NCI-H1417 treated with DMSO at 0.1 percent for 48 hours (cell line): ENCODE measurements around the gene DACT2.
"Not testable (repeated sequence)": the region's sequence is repeated elsewhere in the genome, so short reads cannot be mapped to it uniquely, and the experiment has no call there.

Source experiments
- DNase-seq: peaks from one replicate; lab custom pipeline; 2025; lab: John Stamatoyannopoulos, UW

DACT2 gene

GRCh38 chr6:168319279-168320111 lies at the start of gene DACT2:
DACT2 (minus strand) TSS chr6:168319777; CDS start chr6:168319633, 144 bp downstream.
- no peak for DNase-seq

DNA sequence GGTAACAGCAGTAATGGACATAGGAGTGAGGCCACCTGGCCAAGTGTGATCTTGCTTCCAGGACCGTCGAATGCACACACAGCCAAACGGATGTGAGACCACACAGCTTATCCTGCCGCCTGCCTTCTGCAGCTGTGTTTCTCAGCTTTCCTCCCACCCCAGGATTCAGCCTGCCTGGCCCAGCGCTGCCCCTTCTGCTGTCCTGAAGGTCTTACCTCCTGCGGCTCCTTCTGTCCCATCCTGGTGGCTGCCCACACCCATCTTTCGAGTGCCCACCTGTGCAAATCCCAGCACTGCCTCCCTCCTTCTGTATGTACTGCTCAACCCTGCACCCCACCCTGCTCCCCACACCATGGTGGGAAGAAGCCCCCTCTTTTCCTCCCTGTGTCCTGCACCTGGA lies 49.4 kb upstream of the DACT2 start:
- no peak for DNase-seq

DNA sequence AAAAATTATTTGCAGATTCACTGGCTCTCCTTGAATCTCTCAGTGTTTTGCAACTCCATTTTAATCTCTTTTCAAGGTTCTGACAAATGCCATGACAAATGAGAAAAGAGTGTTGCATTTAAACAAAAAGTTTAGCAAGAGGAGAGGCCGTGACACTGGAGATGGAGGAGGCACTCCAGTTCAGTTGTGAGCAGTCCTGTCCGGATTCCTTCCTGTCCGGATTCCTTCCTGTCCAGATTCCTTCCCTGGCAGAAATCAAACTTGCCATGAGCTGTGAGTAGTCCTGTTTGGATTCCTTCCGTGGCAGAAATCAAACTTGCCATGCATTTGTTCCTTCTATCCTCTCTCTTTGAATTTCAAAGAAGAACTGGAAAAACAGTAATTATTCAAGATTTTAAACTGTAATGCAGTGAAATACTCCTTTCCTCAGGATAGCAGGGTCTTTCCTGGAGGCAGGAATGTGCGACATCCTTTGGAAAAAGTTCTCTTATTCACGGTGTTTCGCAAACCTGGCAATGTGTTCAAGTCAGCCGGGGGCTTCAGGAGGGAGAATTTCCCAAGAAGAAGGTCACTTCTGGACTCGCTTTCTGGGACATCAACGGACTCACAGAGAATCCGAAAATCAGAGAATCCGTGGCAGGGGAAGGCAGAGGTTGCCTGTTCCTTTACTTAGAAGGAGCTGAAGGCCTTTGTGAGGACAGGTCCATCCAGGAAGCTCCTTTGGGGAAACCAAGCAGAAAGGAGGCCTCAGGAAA lies 48.7 kb upstream of the DACT2 start:
- DNase-seq, result no peak

DNA sequence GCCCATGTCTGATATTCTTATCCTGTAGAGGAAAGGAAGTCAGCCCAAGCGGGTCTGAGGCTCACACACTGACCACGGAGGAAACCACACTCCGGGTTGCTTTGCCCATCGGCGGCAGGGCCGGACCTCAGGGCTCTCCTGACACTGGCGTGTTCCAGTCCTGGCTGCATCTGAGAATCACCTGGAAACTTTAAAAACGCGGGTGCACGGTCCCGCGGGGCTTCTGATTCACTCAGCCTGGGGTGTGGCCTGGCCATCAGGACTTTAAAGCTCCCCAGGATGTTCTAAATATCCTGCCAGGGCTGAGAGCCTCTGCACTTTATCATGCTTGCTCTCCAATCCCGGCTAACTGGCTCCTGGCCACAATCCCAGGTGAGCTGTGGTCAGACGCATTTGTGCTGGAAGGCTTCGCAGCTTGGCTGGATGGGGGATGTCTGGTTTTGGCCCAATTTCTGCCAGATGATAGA lies 47.7 kb upstream of the DACT2 start:
- no peak for DNase-seq

DNA sequence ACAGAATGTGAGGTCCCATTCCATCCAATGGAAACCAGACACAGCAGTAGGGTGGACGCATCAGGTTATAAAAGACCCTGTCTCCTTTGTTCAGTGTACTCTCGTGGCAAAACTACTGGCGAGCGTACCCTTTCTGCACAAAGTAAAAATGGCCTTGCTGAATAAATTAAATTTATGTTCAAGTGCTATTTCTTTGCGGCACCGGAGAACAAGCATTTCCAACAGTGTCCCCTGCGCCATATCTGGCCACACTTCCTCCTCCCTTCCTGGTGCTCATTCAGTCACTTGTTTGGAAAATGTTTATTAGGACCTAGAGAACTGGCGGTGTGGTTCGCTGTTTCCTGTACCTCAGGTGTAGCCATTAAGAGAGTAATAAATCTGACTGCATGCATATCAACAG lies 46.9 kb upstream of the DACT2 start:
- no peak for DNase-seq

GRCh38 chr6:168365422-168366165 lies 46.0 kb upstream of the DACT2 start:
- DNase-seq, result no peak

- no peak for DNase-seq
These were observed 45.3 kb upstream of the DACT2 start for GRCh38 chr6:168364793-168365421.

DNA sequence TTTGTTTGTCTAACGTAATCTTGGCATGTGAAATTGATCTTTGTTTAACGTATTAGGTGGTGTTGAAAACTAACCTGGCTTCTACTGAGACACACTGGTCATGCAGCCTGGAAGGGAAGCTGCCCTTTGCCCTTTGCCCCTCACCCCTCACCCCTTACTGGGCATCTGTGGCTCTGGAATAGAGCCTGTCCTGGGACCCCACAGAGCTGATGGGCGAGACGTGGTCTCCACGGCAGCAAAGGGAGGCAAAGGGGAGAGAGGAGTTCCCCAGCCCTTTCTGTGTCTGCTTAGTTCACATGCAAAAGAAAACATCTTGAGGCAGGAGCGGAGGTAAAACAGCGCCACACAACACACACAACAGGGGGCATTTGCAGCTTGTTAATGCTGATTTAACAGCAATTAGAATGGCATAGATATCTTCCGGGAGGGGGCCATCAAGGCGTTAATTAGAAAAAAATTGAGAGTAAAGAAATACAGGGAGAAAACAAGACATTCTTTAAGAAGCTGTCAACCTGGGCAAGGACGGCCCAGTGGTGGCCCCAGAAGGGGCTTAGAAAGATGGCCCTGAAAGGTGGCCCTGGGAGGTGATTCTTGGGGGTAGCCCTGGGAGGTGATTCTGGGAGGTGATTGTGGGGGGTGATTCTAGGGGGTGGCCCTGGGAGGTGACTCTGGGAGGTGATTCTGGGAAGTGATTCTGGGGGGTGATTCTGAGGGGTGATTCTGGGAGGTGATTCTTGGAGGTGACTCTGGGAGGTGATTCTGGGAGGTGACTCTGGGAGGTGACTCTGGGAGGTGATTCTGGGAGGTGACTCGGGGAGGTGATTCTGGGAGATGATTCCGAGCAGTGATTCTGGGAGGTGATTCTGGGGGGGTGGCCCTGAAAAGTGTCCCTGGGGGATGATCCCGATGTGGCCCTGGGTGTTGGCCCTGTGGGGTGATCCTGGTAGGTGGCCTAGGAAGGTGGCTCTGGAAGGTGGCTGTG lies 44.5 kb upstream of the DACT2 start:
- no peak for DNase-seq

DNA sequence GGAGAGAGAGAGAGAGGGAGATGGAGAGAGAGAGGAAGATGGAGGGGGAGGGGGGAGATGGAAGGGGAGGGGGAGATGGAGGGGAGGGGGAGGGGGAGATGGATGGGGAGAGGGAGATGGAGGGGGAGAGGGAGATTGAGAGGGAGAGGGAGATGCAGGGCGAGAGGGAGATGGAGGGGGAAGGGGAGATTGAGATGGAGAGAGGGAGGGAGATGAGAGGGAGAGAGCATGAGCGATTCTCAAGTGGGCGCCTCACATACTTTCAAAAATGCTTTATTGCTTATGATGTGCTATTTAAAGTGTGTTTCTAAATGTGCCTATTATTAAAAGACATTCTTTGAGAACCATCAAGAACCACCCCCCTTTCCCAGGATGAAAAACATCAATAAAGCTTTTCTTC lies 43.7 kb upstream of the DACT2 start:
- no peak for DNase-seq

GRCh38 chr6:168362276-168362990 lies 42.9 kb upstream of the DACT2 start:
- no peak for DNase-seq

GRCh38 chr6:168361766-168362165 lies 42.2 kb upstream of the DACT2 start:
- no peak for DNase-seq

- no peak for DNase-seq
These were observed 40.2 kb upstream of the DACT2 start for GRCh38 chr6:168359794-168360193.

- no peak for DNase-seq
These were observed 39.4 kb upstream of the DACT2 start for GRCh38 chr6:168358842-168359420.

- not testable (repeated sequence) for DNase-seq
These were observed 37.3 kb upstream of the DACT2 start for GRCh38 chr6:168356872-168357271.

DNA sequence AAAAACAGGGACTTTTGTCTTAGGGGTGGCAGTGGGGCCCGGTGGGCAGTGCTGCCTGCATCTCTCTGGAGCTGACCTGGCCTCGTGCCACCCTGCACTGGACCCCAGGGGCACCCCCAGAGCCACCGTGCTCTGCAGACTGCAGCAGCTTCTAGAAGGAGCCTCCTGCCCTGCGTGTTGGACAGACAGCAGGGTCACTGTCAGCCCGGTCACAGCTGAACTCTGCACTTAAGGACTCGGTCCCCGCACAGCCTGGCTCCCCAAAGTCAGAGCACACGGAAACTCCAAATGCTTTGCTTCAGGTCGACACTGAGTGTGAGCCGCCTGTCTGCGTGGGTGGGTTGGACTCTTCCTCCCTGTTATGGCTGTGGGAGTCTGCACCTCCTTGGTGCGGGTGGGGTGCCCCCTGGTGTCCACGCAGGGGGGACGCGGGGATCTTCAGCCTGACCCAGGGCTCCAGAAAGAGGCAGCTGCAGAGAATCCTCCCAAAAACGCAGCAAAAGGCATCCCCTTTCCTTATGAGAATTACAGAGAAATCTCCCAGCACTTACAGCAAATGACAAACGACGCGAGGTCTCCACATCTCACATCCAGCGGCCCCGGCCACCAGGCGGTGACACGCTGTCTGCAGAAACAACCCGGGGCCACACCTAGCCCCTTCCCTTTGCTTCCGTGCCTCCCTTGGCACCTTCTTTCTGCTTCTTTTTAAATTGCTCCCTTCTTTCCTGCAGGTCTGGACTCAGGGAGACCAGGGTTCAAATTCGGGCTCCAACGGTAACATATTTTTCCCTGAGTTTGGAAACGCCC lies 36.3 kb upstream of the DACT2 start:
- DNase-seq, result no peak

DNA sequence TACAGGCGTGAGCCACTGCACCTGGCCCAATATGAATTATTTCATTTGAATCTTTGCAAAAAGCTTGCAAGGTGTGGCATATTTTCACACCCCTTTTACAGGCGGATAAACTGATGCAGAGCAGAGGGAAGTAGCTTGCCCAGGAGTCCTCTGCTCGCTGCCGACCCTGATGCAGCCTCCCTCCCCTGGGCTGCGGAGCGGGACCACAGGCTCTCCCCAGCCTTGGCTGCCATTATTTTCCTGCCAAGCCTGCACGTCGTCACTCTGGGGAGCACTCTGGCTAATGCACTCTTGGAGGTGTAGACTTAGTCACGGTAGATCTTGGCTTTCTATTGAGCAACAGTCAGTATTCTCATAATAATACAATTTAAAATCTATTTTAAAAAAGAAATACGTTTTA lies 34.8 kb upstream of the DACT2 start:
- no peak for DNase-seq

DNA sequence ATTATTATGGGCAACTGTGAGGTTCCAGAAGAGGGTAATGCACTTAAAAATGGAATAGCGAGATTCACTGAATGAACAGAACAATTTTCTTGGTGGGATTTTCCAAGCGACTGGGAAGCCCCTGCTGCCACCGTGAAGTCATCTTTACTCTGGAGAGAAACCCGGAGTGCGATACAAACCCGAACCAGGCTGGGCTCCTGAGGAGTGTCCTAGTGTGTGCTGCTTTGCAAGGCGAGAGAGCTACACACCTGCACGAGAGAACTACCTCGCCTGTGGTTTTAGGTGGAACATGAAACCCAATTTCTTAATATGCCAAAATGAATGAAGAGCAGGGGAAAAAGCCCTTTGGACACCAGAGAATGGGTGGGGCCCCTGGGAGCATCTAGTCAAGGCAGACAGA lies 33.5 kb upstream of the DACT2 start:
- no peak for DNase-seq

- DNase-seq, result no peak
These were observed 32.5 kb upstream of the DACT2 start for GRCh38 chr6:168352096-168352495.

DNA sequence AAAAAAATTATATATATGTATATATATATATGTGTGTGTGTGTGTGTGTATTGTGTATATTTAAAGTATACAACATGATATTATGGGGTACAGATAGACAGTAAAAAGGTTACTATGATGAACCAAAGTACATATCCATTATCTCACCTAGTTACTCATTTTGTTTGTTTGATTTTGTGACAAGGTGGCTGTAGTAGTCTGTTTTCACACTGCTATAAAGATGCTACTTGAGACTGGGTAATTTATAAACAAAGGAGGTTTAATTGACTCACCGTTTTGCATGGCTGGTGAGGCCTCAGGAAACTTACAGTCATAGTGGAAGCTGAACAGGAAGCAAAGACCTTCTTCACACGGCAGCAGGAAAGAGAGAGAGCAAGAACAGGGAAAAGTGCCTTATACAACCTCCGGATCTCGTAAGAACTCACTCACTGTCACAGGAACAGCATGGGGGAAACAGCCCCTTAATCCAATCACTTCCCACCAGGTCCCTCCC lies 30.2 kb upstream of the DACT2 start:
- DNase-seq, result no peak
